Caco-2 (cell line): ENCODE data around the gene SSRP1. TPM values are rescaled to one million over a fixed set of nuclear protein-coding genes. Genes with fewer than 3 reads are reported as not detected.

Source experiments
- BruUV-seq: library from RNA; stranded (reverse); fragments of 400-500 nt; replicated peaks from 2 replicates; lab custom pipeline; 2021; lab: Mats Ljungman, UMichigan
- CTCF ChIA-PET: fragments of 300-600 bp; sonication (Branson Sonifier 250); formaldehyde crosslinking; loops from one replicate; lab custom pipeline; 2022; ENCODE audit warnings: antibody characterized with exemption; lab: Charles Lee
- POLR2A ChIA-PET: fragments of 300-600 bp; sonication (Branson Sonifier 250); formaldehyde crosslinking; loops from one replicate; lab custom pipeline; 2022; ENCODE audit warnings: antibody characterized with exemption; lab: Charles Lee
- DNase-seq, 2 experiments: peaks; one replicate each; pipeline versions ENCODE4 v3.0.0 to v3.0.0-alpha.2; 2020 to 2022
- H3K27me3 ChIP-seq: replicated peaks from 2 replicates; pipeline ENCODE4 v1.6.0; 2011; ENCODE audit warnings: low read length; ENCODE audit not compliant: control insufficient read depth, insufficient read depth
- H3K36me3 ChIP-seq: 2 replicates; pipeline ENCODE4 v1.5.1; 2011; ENCODE audit warnings: low read length; ENCODE audit not compliant: control insufficient read depth, insufficient read depth
- H3K4me1 ChIP-seq: fragments of 250-450 bp; sonication (Bioruptor Pico); 2 replicates; pipeline ENCODE4 v1.5.1; 2020; ENCODE audit warnings: mild to moderate bottlenecking
- H3K4me3 ChIP-seq: 2 replicates; pipeline ENCODE4 v1.5.1; 2011; ENCODE audit warnings: low read depth, mild to moderate bottlenecking, control low read depth, low read length
- H3K9me3 ChIP-seq: fragments of 250-450 bp; sonication (Bioruptor Pico); 2 replicates; pipeline ENCODE4 v1.5.1; 2020; ENCODE audit warnings: mild to moderate bottlenecking, moderate library complexity
- H3K27ac Mint-ChIP-seq: one replicate; pipeline ENCODE4 v1.8.0; 2022; ENCODE audit warnings: mixed read lengths; ENCODE audit not compliant: unreplicated experiment
- H3K27me3 Mint-ChIP-seq: one replicate; pipeline ENCODE4 v1.8.0; 2022; ENCODE audit warnings: mixed read lengths; ENCODE audit not compliant: insufficient read depth, unreplicated experiment
- H3K36me3 Mint-ChIP-seq: one replicate; pipeline ENCODE4 v1.8.0; 2022; ENCODE audit warnings: mild to moderate bottlenecking, mixed read lengths; ENCODE audit not compliant: insufficient read depth, unreplicated experiment
- H3K4me1 Mint-ChIP-seq: one replicate; pipeline ENCODE4 v1.8.0; 2022; ENCODE audit warnings: low read depth, mixed read lengths; ENCODE audit not compliant: unreplicated experiment
- H3K4me3 Mint-ChIP-seq: one replicate; pipeline ENCODE4 v1.8.0; 2022; ENCODE audit warnings: mild to moderate bottlenecking, moderate library complexity, mixed read lengths; ENCODE audit not compliant: unreplicated experiment
- H3K9me3 Mint-ChIP-seq: one replicate; pipeline ENCODE4 v1.8.0; 2022; ENCODE audit warnings: mixed read lengths; ENCODE audit not compliant: unreplicated experiment
- intact Hi-C: fragments of 100-400 bp; cut with micrococcal nuclease; formaldehyde crosslinking; loops from one replicate; pipeline ENCODE4 v1.10.0; 2022; ENCODE audit not compliant: unreplicated experiment
- total RNA-seq: library from RNA; stranded (reverse); gene quantifications from 2 replicates; pipeline ENCODE4 v1.2.3, GENCODE V29; 2022
- TF ChIP-seq, protein P1 (sequence below), 2 experiments: fragments of 200-600 bp in 1 of 2; IDR thresholded peaks; 1 replicate in 1 of 2; 2 replicates in 1 of 2; pipeline versions ENCODE4 v1.5.1 to v1.8.0; 2011 to 2022; ENCODE audit warnings: antibody characterized with exemption in 1 of 2, control low read depth in 1 of 2, inconsistent platforms in 1 of 2, low read depth in 1 of 2, low read length in 1 of 2, mild to moderate bottlenecking in 1 of 2, moderate library complexity in 1 of 2; ENCODE audit not compliant: insufficient read depth in 1 of 2, severe bottlenecking in 1 of 2, unreplicated experiment in 1 of 2

The SSRP1 gene
- total RNA-seq, 1 experiment from 2014 or later: 212 TPM

DNA sequence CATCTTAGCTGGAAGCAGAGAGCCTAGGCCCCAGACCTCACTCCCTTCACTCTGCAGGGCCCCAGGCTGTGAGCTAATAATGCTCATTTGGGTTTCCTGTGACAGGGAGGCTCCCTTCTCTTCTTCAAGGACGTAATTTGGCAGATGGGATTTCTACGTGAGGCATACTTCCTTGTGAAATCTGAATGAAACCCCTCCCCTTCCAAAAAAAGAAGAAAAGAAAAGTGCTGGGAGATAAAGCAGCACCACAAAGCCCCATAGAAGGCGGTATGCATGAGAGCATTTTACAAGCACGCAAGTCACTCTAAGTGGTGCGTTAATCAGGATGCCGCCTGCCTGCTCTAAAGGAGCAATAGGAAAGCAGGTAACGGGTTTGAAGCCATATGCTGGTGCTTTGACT, 8.1 kb upstream of the SSRP1 start:
- Histone ChIP-seq H3K4me3 (no peak overlapping the region), H3K4me1 (peaks cover 6% of the 10 kb centered on the region; the same call in 1 of the 2 replicates)
- intact Hi-C loops: loop anchor here (2.0 to 10.0 kb wide), 3 partner anchors 133 to 1181 kb away; no protein-coding TSS in a partner anchor

GRCh38 chr11:57342702-57343101, 7.0 kb upstream of the SSRP1 start:
- H3K36me3 ChIP-seq: no peaks in the 10 kb centered on the region
- peaks cover 6% of the 10 kb centered on the region; the same call in 1 of the 2 replicates for H3K4me1 ChIP-seq
- TF ChIP-seq, protein P1, sequence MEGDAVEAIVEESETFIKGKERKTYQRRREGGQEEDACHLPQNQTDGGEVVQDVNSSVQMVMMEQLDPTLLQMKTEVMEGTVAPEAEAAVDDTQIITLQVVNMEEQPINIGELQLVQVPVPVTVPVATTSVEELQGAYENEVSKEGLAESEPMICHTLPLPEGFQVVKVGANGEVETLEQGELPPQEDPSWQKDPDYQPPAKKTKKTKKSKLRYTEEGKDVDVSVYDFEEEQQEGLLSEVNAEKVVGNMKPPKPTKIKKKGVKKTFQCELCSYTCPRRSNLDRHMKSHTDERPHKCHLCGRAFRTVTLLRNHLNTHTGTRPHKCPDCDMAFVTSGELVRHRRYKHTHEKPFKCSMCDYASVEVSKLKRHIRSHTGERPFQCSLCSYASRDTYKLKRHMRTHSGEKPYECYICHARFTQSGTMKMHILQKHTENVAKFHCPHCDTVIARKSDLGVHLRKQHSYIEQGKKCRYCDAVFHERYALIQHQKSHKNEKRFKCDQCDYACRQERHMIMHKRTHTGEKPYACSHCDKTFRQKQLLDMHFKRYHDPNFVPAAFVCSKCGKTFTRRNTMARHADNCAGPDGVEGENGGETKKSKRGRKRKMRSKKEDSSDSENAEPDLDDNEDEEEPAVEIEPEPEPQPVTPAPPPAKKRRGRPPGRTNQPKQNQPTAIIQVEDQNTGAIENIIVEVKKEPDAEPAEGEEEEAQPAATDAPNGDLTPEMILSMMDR (IDR thresholded peaks at IDR 0.05; ENCODE audit: insufficient read depth in 1 of 2, low read depth in 1 of 2, low read length in 1 of 2, severe bottlenecking in 1 of 2, unreplicated experiment in 1 of 2): no peak
- no peaks in the 10 kb centered on the region for H3K9me3 Mint-ChIP-seq
- DNase-seq: no peak
- no peak overlapping the region for H3K4me3 ChIP-seq
- H3K9me3 ChIP-seq: no peaks in the 10 kb centered on the region
- H3K36me3 Mint-ChIP-seq: no peaks in the 10 kb centered on the region
- H3K27me3 ChIP-seq: no peaks in the 10 kb centered on the region
- H3K27me3 Mint-ChIP-seq: no peaks in the 10 kb centered on the region
- CTCF ChIA-PET: interaction anchor here (1.3 kb wide), 1 partner anchor 88 kb away, joined by 3 read pairs; no protein-coding TSS in a partner anchor
- H3K4me3 Mint-ChIP-seq: no peak overlapping the region
- peaks cover 18% of the 10 kb centered on the region for H3K4me1 Mint-ChIP-seq
- POLR2A ChIA-PET: interaction anchor here (0.6 kb wide), 1 partner anchor 18 kb away, joined by 4 read pairs; the partner anchor contains the start of gene TNKS1BP1
- intact Hi-C loops: loop anchor here (5.0 to 10.0 kb wide), 2 partner anchors 210 to 1182 kb away; no protein-coding TSS in a partner anchor
- H3K27ac Mint-ChIP-seq: no peak overlapping the region
- no TSS peak for BruUV-seq

More for the DNA sequence above, 8.1 kb upstream of the SSRP1 start:
- Mint-ChIP-seq H3K4me3 (no peak overlapping the region), H3K36me3 (no peaks in the 10 kb centered on the region), H3K9me3 (no peaks in the 10 kb centered on the region), H3K27ac (no peak overlapping the region), H3K4me1 (peaks cover 17% of the 10 kb centered on the region), H3K27me3 (no peaks in the 10 kb centered on the region)
- TF ChIP-seq, protein P1 (IDR thresholded peaks at IDR 0.05; ENCODE audit: insufficient read depth in 1 of 2, low read depth in 1 of 2, low read length in 1 of 2, severe bottlenecking in 1 of 2, unreplicated experiment in 1 of 2): no peak
- no peaks in the 10 kb centered on the region for H3K9me3 ChIP-seq
- BruUV-seq: no TSS peak
- no peaks in the 10 kb centered on the region for H3K36me3 ChIP-seq
- POLR2A ChIA-PET: interaction anchor here (0.5 to 0.6 kb wide), 2 partner anchors 8 to 120 kb away, joined by 3 to 4 read pairs; no protein-coding TSS in a partner anchor
- CTCF ChIA-PET: interaction anchor here (1.3 kb wide), 1 partner anchor 87 kb away, joined by 3 read pairs; no protein-coding TSS in a partner anchor
- no peaks in the 10 kb centered on the region for H3K27me3 ChIP-seq
- no peak for DNase-seq

- Histone ChIP-seq H3K4me3 (no peak overlapping the region), H3K36me3 (no peaks in the 10 kb centered on the region), H3K9me3 (no peaks in the 10 kb centered on the region), H3K27me3 (no peaks in the 10 kb centered on the region), H3K4me1 (peaks cover 9% of the 10 kb centered on the region; the same call in 1 of the 2 replicates)
- TF ChIP-seq, protein P1 (IDR thresholded peaks at IDR 0.05; ENCODE audit: insufficient read depth in 1 of 2, low read depth in 1 of 2, low read length in 1 of 2, severe bottlenecking in 1 of 2, unreplicated experiment in 1 of 2): no peak
- intact Hi-C loops: loop anchor here (5.0 to 10.0 kb wide), 2 partner anchors 209 to 1183 kb away; no protein-coding TSS in a partner anchor
- no peak for DNase-seq
- Mint-ChIP-seq H3K36me3 (no peaks in the 10 kb centered on the region), H3K9me3 (no peaks in the 10 kb centered on the region), H3K4me1 (peaks cover 18% of the 10 kb centered on the region), H3K27me3 (no peaks in the 10 kb centered on the region), H3K27ac (no peak overlapping the region), H3K4me3 (no peak overlapping the region)
- ChIA-PET POLR2A (no interaction called here), CTCF (no interaction called here)
- BruUV-seq: no TSS peak
Measured at GRCh38 chr11:57341250-57341808, 5.6 kb upstream of the SSRP1 start.
